ENCODE measurements around the gene FILIP1.

The FILIP1 gene

DNA sequence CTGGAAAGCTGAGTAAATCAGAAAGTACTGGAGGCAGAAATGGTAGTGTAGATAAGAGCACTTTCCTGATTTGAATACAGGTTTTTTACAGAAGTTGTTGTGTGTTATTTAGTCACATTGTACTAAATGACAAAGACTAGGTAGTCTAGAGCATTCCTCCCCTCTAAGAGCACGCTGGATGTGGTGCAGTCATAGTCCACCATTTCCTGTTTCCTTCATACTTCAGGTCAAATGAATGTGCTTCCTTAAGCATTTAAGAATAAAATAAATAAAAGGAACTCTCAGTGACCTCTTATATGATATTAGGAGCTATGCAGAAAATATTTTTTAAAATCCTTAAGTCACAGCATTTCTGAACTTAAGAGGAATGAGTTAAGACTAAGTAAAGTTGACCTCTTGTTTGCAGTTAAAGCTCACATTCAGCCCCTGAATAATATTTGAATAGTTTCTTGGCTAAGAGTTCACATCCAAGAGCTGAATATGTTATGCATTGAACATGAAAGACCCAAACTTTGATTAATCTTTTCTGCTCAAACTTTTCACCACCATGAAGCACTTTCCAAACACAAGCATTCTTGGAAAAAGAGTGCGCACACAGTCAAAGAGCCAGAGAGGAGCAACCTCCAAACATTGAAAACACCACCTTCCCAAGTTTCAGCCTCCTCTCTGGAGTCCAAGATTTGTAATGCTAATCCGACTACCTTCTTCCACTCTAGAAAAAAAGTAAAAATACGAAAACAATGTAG is 155.6 kb downstream of the FILIP1 start:
- DNase-seq (ENCODE audit: low spot score) = no peak

- DNase-seq (ENCODE audit: low spot score) = no peak
Measured at GRCh38 chr6:75334266-75335040, 159.1 kb downstream of the FILIP1 start.

DNA sequence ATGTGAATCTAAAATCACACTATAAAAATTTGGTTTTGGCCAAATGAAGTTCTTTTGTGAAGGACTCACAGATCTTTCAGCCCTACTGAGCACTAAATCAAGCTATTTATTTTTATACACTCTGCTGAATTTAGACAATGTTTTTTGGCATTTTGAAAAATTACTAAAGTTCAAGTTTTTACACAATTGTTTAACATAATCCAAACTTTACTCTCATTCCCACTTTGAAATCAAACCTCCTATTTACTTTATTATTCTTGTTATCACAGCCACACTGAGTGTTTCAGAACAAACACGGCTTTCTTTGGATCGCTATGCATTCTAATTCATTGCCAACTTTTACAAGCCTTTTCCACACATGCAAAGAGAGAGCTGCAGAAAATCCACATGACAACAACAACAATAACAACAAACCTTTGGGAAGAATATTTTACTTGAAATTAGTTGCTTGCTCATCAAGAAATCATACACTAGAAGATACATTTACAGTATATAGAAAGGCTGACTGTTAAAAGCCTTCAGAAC is 159.9 kb downstream of the FILIP1 start:
- no peak for DNase-seq (ENCODE audit: low spot score)

DNA sequence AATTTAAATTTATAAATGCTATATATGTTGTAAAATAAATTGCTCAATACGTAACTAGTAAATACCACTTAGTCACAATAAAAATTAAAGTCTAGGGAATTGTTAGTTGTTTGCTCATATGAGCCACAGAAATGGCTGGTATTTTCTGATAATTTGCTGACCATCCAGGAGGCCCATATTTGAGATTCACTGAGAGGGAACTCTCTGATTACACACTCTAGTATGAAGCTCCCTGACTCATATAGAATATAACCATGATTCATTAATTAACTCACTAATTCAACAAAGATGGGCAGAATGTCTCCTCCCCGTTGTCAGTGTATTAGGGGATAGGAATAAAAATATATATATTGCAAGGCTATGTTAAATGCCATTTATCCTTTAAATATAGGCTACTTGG is 162.4 kb downstream of the FILIP1 start:
- DNase-seq (ENCODE audit: low spot score) = peak; percentile 16

- no peak for DNase-seq (ENCODE audit: low spot score)
Measured at GRCh38 chr6:75329703-75330102, 163.9 kb downstream of the FILIP1 start.

- DNase-seq (ENCODE audit: low spot score) = no peak
Measured at GRCh38 chr6:75327807-75328206, 165.8 kb downstream of the FILIP1 start.

DNA sequence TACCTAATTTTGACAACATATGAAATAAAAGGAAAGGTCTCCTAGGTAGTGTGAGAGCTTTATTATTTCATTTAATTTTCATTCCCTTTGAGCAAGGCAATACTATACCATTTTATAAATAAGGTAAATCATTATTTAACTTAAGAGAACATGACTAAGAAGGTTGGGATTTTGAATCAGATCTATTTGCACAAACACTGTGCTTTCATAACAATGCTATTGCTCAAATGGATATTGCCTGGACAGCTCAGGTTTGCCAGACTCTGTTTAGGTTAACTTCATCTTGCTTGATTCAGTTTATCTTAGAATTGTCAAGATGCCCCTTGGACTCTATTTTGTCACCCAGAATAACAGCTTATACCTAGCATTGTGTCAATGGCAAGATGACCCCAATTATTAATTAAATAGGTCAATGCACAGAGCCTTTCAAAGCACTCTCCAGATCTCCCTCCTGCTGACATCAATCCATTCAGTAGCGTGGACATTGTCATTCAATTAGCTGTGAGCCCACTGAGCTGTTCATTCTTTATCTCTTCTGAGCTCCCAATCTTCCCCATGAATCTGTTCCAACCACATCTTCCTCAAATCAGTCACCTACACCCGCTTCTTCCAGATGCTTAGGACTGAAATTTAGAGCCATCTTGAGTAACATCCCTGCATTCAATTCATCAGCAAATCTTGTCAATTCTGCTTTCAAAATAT is 166.9 kb downstream of the FILIP1 start:
- DNase-seq (ENCODE audit: low spot score) = no peak

- DNase-seq (ENCODE audit: low spot score) = no peak
Measured at GRCh38 chr6:75318900-75319299, 174.7 kb downstream of the FILIP1 start.

- DNase-seq (ENCODE audit: low spot score) = peak; percentile 24
Measured at GRCh38 chr6:75317503-75318206, 175.9 kb downstream of the FILIP1 start.

- no peak for DNase-seq (ENCODE audit: low spot score)
Measured at GRCh38 chr6:75315978-75316377, 177.6 kb downstream of the FILIP1 start.

GRCh38 chr6:75308250-75308988 is 185.2 kb downstream of the FILIP1 start:
- no peak for DNase-seq (ENCODE audit: low spot score)

- no peak for DNase-seq (ENCODE audit: low spot score)
Measured at GRCh38 chr6:75307364-75308004, 186.1 kb downstream of the FILIP1 start.

DNA sequence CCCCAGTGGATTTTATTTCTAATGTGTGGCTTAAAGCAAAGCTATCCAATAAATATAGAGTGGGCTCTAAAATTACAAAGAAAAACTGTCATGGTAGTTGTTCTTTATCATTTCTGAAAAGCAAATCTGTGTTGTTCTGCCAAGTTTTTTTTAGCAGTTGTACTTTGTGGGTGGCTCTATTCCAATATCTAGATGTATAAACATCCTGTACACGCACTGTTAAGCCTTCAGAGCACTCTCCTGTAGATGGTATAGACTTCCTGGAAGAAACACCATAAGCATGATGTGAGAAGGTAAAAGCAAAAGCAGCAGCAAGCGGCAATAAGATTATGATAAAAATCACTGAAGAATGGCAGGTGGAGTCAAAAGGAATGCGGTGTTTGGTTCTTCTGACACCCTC is 187.5 kb downstream of the FILIP1 start:
- DNase-seq (ENCODE audit: low spot score) = no peak

DNA sequence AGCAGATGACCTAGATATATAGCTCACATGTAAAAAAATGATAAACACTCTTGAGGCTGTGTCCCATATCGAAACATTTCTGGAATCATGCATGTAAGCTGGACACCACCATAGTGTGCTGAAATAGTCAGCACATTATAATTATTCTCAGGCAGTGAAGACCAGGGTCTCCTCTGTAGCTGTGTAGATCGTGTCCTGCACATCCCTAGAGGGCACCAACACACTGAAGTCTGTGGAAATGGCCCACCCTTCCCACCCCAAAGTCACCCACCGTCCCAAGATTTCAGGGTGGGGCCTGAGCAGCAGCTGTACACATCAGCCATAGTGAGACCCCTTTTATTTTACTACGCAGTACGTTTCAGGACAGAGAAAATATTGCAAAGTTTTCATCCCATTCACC is 188.0 kb downstream of the FILIP1 start:
- no peak for DNase-seq (ENCODE audit: low spot score)

DNA sequence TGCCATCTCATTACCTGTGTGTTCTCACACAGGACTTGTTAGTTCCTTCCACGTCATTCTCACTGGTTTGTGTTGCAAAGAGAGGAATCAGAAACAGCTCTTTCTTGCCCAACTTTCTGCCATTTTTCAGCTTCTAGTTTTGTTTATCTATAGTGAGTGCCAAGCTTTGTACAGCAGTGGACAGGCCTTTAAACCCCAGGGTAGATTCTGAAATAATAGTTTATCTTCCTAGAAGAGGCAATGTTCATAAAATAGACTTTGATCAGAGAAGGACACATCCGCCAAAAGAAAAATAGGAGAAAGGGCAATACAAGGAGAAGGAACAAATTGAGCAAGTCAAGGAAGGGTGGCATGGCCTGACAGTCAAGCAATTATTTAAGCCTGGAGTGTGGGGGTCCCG is 191.3 kb downstream of the FILIP1 start:
- DNase-seq (ENCODE audit: low spot score) = no peak

DNA sequence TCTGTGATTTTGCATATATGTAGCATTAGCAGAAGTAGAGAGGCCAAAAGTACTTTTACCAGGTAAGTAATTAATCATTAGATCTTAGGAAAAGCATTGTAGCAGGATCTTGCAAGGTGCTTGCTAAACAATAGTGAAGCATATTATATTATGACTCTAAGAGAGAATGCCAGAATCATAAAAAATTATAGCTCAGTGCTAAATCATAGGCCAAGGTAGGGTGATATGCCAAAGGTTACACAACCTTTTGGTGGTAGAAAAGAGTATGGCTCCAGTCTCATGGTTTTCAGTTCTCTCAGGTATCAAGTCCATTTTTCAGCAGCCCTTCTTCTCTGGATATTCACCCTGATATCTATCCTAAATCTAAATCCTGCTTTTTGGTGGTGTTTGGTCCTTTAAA is 192.1 kb downstream of the FILIP1 start:
- DNase-seq (ENCODE audit: low spot score) = no peak

DNA sequence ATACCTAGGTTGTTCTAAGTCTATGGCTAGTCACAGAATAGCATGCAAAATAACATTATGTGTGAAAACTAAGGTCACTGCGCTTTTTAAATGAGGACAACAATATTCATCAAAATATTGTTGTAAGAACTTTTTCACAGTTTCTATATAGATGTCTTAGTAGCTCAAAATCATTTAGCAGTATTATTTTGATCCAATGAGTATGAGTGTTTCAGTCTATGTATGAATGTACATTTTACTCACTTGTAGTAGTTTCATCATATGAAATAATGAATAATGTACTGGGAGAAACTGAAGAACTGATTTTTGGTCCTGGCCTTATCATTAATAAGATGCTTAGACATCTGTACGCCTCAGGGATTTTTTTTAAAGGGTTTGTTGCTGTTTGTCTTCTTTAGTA is 192.5 kb downstream of the FILIP1 start:
- no peak for DNase-seq (ENCODE audit: low spot score)

- no peak for DNase-seq (ENCODE audit: low spot score)
Measured at GRCh38 chr6:75300531-75300855, 193.1 kb downstream of the FILIP1 start.

GRCh38 chr6:75299801-75300530 is 193.6 kb downstream of the FILIP1 start:
- no peak for DNase-seq (ENCODE audit: low spot score)

All from hepatic stellate cell (primary cell).